ENCODE measurements around the gene FGF7.

Gene FGF7

GRCh38 chr15:49462232-49462844 is 39.3 kb downstream of the FGF7 start:
- TF ChIP-seq CTCF (IDR thresholded peaks at IDR 0.05; ENCODE audit: low read depth, low read length) = no peak
- Histone ChIP-seq H3K27me3 (ENCODE audit: insufficient read depth, low read depth, severe bottlenecking) (no peaks in the 10 kb centered on the region), H3K36me3 (no peaks in the 10 kb centered on the region), H3K9me3 (ENCODE audit: severe bottlenecking) (no peaks in the 10 kb centered on the region), H3K27ac (no peak overlapping the region), H3K4me3 (ENCODE audit: low read depth, low read length) (no peak overlapping the region)
- DNase-seq = no peak

- no peaks in the 10 kb centered on the region for H3K9me3 ChIP-seq (ENCODE audit: severe bottlenecking)
- no peak for TF ChIP-seq CTCF (IDR thresholded peaks at IDR 0.05; ENCODE audit: low read depth, low read length)
- H3K27ac ChIP-seq = no peak overlapping the region
- H3K4me3 ChIP-seq (ENCODE audit: low read depth, low read length) = no peak overlapping the region
- H3K27me3 ChIP-seq (ENCODE audit: insufficient read depth, low read depth, severe bottlenecking) = no peaks in the 10 kb centered on the region
- no peak for DNase-seq
- no peaks in the 10 kb centered on the region for H3K36me3 ChIP-seq
Measured at GRCh38 chr15:49464522-49464921, 41.5 kb downstream of the FGF7 start.

GRCh38 chr15:49466119-49466518 is 43.1 kb downstream of the FGF7 start:
- DNase-seq = no peak
- H3K36me3 ChIP-seq = no peaks in the 10 kb centered on the region

GRCh38 chr15:49467746-49468480 is 44.9 kb downstream of the FGF7 start:
- Histone ChIP-seq H3K4me3 (ENCODE audit: low read depth, low read length) (no peak overlapping the region), H3K27me3 (ENCODE audit: insufficient read depth, low read depth, severe bottlenecking) (no peaks in the 10 kb centered on the region), H3K9me3 (ENCODE audit: severe bottlenecking) (no peaks in the 10 kb centered on the region), H3K36me3 (no peaks in the 10 kb centered on the region), H3K27ac (no peak overlapping the region)
- no peak for TF ChIP-seq CTCF (IDR thresholded peaks at IDR 0.05; ENCODE audit: low read depth, low read length)
- no peak for DNase-seq

More at GRCh38 chr15:49466119-49466518, 43.1 kb downstream of the FGF7 start:
- H3K9me3 ChIP-seq (ENCODE audit: severe bottlenecking) = no peaks in the 10 kb centered on the region
- TF ChIP-seq CTCF (IDR thresholded peaks at IDR 0.05; ENCODE audit: low read depth, low read length) = no peak
- no peak overlapping the region for H3K27ac ChIP-seq
- H3K4me3 ChIP-seq (ENCODE audit: low read depth, low read length) = no peak overlapping the region
- H3K27me3 ChIP-seq (ENCODE audit: insufficient read depth, low read depth, severe bottlenecking) = no peaks in the 10 kb centered on the region

GRCh38 chr15:49468481-49468839 is 45.4 kb downstream of the FGF7 start:
- Histone ChIP-seq H3K27ac (no peak overlapping the region), H3K4me3 (ENCODE audit: low read depth, low read length) (no peak overlapping the region), H3K27me3 (ENCODE audit: insufficient read depth, low read depth, severe bottlenecking) (no peaks in the 10 kb centered on the region), H3K9me3 (ENCODE audit: severe bottlenecking) (no peaks in the 10 kb centered on the region), H3K36me3 (no peaks in the 10 kb centered on the region)
- TF ChIP-seq CTCF (IDR thresholded peaks at IDR 0.05; ENCODE audit: low read depth, low read length) = no peak
- no peak for DNase-seq
